ENCODE measurements around the gene ATP2C2. TPM values are rescaled to one million over a fixed set of nuclear protein-coding genes. Genes with fewer than 3 reads are reported as not detected.

ATP2C2 gene
- total and polyA plus RNA-seq, 9 of the 15 experiments (the other 6 are each of a cell fraction or from before 2014, with no cell fraction given) = 0.75 TPM; not detected in 8

GRCh38 chr16:84511180-84511800, 143.0 kb downstream of the ATP2C2 start (continued):
- TF ChIP-seq ATF6 (CRISPR knock-in tag; IDR thresholded peaks at IDR 0.05) (no peak), MBD1 (CRISPR knock-in tag; IDR thresholded peaks at IDR 0.05) (0 out of 2 replicates have a peak, but pooled peaks have one; percentile 66), HNRNPLL (IDR thresholded peaks at IDR 0.05; ENCODE audit: low read depth, low read length, poor library complexity, severe bottlenecking) (no peak), ZNF444 (CRISPR knock-in tag; IDR thresholded peaks at IDR 0.05) (no peak), SPI1 (IDR thresholded peaks at IDR 0.05; ENCODE audit: borderline replicate concordance, low read depth, low read length) (no peak), CGGBP1 (CRISPR knock-in tag; IDR thresholded peaks at IDR 0.05) (no peak), MAZ (CRISPR knock-in tag; conservative IDR thresholded peaks at IDR 0.05 in 1 of 2, IDR thresholded peaks at IDR 0.05 in 1 of 2) (0 out of 4 replicates have a peak, but pooled peaks of 1 of the 2 experiments have one; percentile 22), ZC3H11A (IDR thresholded peaks at IDR 0.05; ENCODE audit: low read depth, low read length) (no peak), CBFB (CRISPR knock-in tag; IDR thresholded peaks at IDR 0.05) (peak; percentile 34; the same call in 1 of the 2 replicates), CREB3 (tag; conservative IDR thresholded peaks at IDR 0.05; ENCODE audit: low read depth) (no peak), TCF3 (CRISPR knock-in tag; IDR thresholded peaks at IDR 0.05) (peak; percentile 30; the same call in 1 of the 2 replicates)
- TF ChIP-seq, protein P1, sequence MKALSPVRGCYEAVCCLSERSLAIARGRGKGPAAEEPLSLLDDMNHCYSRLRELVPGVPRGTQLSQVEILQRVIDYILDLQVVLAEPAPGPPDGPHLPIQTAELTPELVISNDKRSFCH (CRISPR knock-in tag; IDR thresholded peaks at IDR 0.05) = no peak
- TF ChIP-seq, protein P1 (tag; IDR thresholded peaks at IDR 0.05) = no peak
- TF ChIP-seq, protein P2, sequence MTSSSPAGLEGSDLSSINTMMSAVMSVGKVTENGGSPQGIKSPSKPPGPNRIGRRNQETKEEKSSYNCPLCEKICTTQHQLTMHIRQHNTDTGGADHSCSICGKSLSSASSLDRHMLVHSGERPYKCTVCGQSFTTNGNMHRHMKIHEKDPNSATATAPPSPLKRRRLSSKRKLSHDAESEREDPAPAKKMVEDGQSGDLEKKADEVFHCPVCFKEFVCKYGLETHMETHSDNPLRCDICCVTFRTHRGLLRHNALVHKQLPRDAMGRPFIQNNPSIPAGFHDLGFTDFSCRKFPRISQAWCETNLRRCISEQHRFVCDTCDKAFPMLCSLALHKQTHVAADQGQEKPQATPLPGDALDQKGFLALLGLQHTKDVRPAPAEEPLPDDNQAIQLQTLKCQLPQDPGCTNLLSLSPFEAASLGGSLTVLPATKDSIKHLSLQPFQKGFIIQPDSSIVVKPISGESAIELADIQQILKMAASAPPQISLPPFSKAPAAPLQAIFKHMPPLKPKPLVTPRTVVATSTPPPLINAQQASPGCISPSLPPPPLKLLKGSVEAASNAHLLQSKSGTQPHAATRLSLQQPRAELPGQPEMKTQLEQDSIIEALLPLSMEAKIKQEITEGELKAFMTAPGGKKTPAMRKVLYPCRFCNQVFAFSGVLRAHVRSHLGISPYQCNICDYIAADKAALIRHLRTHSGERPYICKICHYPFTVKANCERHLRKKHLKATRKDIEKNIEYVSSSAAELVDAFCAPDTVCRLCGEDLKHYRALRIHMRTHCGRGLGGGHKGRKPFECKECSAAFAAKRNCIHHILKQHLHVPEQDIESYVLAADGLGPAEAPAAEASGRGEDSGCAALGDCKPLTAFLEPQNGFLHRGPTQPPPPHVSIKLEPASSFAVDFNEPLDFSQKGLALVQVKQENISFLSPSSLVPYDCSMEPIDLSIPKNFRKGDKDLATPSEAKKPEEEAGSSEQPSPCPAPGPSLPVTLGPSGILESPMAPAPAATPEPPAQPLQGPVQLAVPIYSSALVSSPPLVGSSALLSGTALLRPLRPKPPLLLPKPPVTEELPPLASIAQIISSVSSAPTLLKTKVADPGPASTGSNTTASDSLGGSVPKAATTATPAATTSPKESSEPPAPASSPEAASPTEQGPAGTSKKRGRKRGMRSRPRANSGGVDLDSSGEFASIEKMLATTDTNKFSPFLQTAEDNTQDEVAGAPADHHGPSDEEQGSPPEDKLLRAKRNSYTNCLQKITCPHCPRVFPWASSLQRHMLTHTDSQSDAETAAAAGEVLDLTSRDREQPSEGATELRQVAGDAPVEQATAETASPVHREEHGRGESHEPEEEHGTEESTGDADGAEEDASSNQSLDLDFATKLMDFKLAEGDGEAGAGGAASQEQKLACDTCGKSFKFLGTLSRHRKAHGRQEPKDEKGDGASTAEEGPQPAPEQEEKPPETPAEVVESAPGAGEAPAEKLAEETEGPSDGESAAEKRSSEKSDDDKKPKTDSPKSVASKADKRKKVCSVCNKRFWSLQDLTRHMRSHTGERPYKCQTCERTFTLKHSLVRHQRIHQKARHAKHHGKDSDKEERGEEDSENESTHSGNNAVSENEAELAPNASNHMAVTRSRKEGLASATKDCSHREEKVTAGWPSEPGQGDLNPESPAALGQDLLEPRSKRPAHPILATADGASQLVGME (CRISPR knock-in tag; IDR thresholded peaks at IDR 0.05) = peak; percentile 90; the same call in 1 of the 2 replicates

All from K562 (cell line).